Type B pancreatic cell (in vitro differentiated cells): ENCODE measurements around the gene PTHLH. TPM values are rescaled to one million over a fixed set of nuclear protein-coding genes. Genes with fewer than 3 reads are reported as not detected.

ENCODE experiments used
- DNase-seq: peaks from one replicate; pipeline ENCODE4 v3.0.0; 2021; ENCODE audit warnings: mixed read lengths; ENCODE audit not compliant: unreplicated experiment; ENCODE audit errors: extremely low spot score
- H3K27ac Mint-ChIP-seq: 2 replicates; pipeline ENCODE4 v1.8.0; 2021; ENCODE audit warnings: mild to moderate bottlenecking, mixed read lengths
- H3K27me3 Mint-ChIP-seq: 2 replicates; pipeline ENCODE4 v1.8.0; 2021; ENCODE audit warnings: mixed read lengths
- H3K36me3 Mint-ChIP-seq: 2 replicates; pipeline ENCODE4 v1.8.0; 2021; ENCODE audit warnings: mixed read lengths
- H3K4me1 Mint-ChIP-seq: one replicate; pipeline ENCODE4 v1.8.0; 2021; ENCODE audit warnings: mixed read lengths; ENCODE audit not compliant: unreplicated experiment
- H3K4me3 Mint-ChIP-seq: 2 replicates; pipeline ENCODE4 v1.8.0; 2021; ENCODE audit warnings: mild to moderate bottlenecking, mixed read lengths
- H3K9me3 Mint-ChIP-seq: 2 replicates; pipeline ENCODE4 v1.8.0; 2021; ENCODE audit warnings: mixed read lengths
- CTCF ChIP-seq: fragments of 200-600 bp; sonication (generic); conservative IDR thresholded peaks from 2 replicates; pipeline ENCODE4 v1.5.0; 2021; ENCODE audit warnings: antibody characterized with exemption, mild to moderate bottlenecking
- total RNA-seq: library from RNA; stranded (reverse); gene quantifications from 2 replicates; pipeline ENCODE4 v1.2.1, GENCODE V29; 2021; ENCODE audit warnings: low replicate concordance

PTHLH gene
- total RNA-seq, 1 donor from 2014 or later, result 6.3 TPM

- Mint-ChIP-seq H3K36me3 (no peaks in the 10 kb centered on the region), H3K4me1 (no peaks in the 10 kb centered on the region), H3K27ac (no peak overlapping the region), H3K27me3 (peaks cover 17% of the 10 kb centered on the region), H3K9me3 (no peaks in the 10 kb centered on the region), H3K4me3 (no peak overlapping the region)
- no peak for TF ChIP-seq CTCF
- DNase-seq, result no peak
Measured at GRCh38 chr12:27940245-27940644, 32.3 kb downstream of the PTHLH start.

GRCh38 chr12:27937768-27938167, 34.8 kb downstream of the PTHLH start:
- no peak for TF ChIP-seq CTCF
- H3K4me1 Mint-ChIP-seq, result no peaks in the 10 kb centered on the region
- no peak for DNase-seq
- H3K27ac Mint-ChIP-seq, result no peak overlapping the region
- H3K36me3 Mint-ChIP-seq, result no peaks in the 10 kb centered on the region
- no peak overlapping the region for H3K4me3 Mint-ChIP-seq
- H3K27me3 Mint-ChIP-seq, result peaks cover 6% of the 10 kb centered on the region
- H3K9me3 Mint-ChIP-seq, result no peaks in the 10 kb centered on the region

- H3K4me1 Mint-ChIP-seq, result no peaks in the 10 kb centered on the region
- H3K9me3 Mint-ChIP-seq, result no peaks in the 10 kb centered on the region
- peaks cover 6% of the 10 kb centered on the region for H3K27me3 Mint-ChIP-seq
- H3K27ac Mint-ChIP-seq, result no peak overlapping the region
- no peak overlapping the region for H3K4me3 Mint-ChIP-seq
- TF ChIP-seq CTCF, result no peak
- no peak for DNase-seq
- H3K36me3 Mint-ChIP-seq, result no peaks in the 10 kb centered on the region
Measured at GRCh38 chr12:27936196-27936595, 36.3 kb downstream of the PTHLH start.

GRCh38 chr12:27934276-27934675, 38.3 kb downstream of the PTHLH start:
- no peak for TF ChIP-seq CTCF

GRCh38 chr12:27931390-27931789, 41.1 kb downstream of the PTHLH start:
- DNase-seq, result no peak
- peaks cover 20% of the 10 kb centered on the region for H3K27me3 Mint-ChIP-seq
- H3K4me3 Mint-ChIP-seq, result no peak overlapping the region
- no peaks in the 10 kb centered on the region for H3K9me3 Mint-ChIP-seq
- H3K4me1 Mint-ChIP-seq, result no peaks in the 10 kb centered on the region
- no peak overlapping the region for H3K27ac Mint-ChIP-seq
- H3K36me3 Mint-ChIP-seq, result no peaks in the 10 kb centered on the region
- no peak for TF ChIP-seq CTCF

More at GRCh38 chr12:27934276-27934675, 38.3 kb downstream of the PTHLH start:
- Mint-ChIP-seq H3K27ac (no peak overlapping the region), H3K36me3 (no peaks in the 10 kb centered on the region), H3K4me3 (no peak overlapping the region), H3K4me1 (no peaks in the 10 kb centered on the region), H3K9me3 (no peaks in the 10 kb centered on the region), H3K27me3 (peaks cover 14% of the 10 kb centered on the region)
- DNase-seq, result no peak

GRCh38 chr12:27927347-27927746, 45.2 kb downstream of the PTHLH start:
- Mint-ChIP-seq H3K27me3 (peaks cover 30% of the 10 kb centered on the region), H3K4me3 (no peak overlapping the region), H3K36me3 (no peaks in the 10 kb centered on the region), H3K27ac (no peak overlapping the region), H3K9me3 (no peaks in the 10 kb centered on the region), H3K4me1 (no peaks in the 10 kb centered on the region)
- no peak for DNase-seq
- no peak for TF ChIP-seq CTCF
